ENCODE results near the gene LRRC7.

DNA sequence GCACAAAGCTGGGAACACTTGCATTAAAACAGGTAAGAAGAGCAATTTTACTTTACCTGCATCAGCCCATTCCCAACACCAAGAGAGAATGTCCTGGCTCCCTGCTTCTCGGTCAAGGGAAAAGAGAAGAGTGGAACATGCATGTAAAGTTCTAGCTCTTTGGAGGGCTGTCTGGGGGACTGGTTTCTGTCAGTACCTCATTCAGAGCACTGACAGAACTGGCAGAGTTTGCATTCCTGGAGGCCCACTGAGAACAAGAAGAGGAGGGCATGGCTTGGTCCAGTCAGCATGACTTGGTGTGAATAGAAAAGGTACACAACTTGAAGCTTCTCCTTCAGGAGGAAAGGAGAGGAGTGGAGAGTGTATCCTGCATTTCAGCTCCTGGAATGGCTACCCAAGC is 83.9 kb downstream of the LRRC7 start:
- TF ChIP-seq POLR2A (IDR thresholded peaks at IDR 0.05): no peak
- TF ChIP-seq, protein P1, sequence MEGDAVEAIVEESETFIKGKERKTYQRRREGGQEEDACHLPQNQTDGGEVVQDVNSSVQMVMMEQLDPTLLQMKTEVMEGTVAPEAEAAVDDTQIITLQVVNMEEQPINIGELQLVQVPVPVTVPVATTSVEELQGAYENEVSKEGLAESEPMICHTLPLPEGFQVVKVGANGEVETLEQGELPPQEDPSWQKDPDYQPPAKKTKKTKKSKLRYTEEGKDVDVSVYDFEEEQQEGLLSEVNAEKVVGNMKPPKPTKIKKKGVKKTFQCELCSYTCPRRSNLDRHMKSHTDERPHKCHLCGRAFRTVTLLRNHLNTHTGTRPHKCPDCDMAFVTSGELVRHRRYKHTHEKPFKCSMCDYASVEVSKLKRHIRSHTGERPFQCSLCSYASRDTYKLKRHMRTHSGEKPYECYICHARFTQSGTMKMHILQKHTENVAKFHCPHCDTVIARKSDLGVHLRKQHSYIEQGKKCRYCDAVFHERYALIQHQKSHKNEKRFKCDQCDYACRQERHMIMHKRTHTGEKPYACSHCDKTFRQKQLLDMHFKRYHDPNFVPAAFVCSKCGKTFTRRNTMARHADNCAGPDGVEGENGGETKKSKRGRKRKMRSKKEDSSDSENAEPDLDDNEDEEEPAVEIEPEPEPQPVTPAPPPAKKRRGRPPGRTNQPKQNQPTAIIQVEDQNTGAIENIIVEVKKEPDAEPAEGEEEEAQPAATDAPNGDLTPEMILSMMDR (IDR thresholded peaks at IDR 0.05): no peak
